GM18867 (cell line): ENCODE measurements around the gene GUCA1C.

Source experiments
- ATAC-seq: cut with Tn5 transposase; IDR thresholded peaks from one replicate; pipeline ENCODE4 v1.9.1; 2021; ENCODE audit warnings: mild to moderate bottlenecking, moderate library complexity; ENCODE audit not compliant: unreplicated experiment

The GUCA1C gene, protein sequence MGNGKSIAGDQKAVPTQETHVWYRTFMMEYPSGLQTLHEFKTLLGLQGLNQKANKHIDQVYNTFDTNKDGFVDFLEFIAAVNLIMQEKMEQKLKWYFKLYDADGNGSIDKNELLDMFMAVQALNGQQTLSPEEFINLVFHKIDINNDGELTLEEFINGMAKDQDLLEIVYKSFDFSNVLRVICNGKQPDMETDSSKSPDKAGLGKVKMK

DNA sequence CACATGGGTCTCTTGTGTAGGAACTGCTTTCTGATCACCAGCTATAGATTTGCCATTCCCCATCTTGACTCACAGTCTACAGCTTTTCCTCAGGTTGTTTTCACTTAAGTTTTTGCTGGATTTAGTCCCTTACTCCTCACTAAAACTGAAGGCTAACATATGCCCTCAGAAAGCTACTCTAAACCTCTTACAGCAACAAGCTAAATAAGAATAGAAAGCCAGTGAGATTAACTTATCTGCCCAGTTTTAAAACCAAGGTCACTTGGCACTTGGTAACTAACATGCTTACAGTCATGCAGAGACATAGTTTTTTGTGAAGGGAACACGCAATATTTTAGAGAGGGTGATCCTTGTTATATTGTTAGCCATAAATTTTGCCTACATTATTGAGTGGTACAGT lies at the start of gene GUCA1C:
TSS of gene GUCA1C (minus strand) at position 180 of the 400 bp plus-strand sequence. CDS start at position 63, 117 bp downstream.
- ATAC-seq: no peak

DNA sequence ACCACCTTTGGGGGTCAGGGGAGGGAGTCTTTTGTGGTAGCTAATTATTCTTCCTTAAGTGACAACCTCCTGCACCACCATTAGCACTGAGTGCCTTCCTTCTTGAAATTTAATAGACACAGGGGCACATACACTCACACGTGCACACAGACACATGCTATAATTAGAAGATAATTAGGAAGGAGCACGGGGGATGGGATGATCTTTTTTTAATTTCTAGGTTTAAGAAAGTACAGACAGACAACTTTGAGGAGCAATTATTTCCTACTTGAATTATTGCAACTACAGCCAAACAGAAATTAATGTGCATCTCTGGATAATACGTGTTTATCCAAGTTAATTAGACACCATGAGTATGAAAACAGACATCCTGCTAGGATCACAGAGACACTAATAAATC lies 44.8 kb upstream of the GUCA1C start:
- no peak for ATAC-seq

DNA sequence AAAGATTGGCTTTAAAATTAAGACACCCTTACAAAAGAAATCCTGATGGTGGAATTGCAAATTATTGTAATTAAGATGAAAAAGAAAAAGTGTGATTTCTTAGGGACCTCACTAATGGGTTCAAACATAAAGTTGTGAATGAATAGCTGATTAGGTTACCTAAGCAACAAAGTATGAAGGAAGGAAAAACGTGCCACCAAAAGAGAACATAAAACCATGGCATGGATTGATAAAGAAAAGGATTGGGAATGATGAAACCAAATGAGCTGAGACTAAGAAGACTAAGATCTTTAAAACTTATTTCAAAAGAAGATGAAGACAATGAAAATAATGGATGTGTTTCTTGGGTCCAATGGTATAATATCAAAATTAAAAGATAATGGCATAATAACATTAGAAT lies 32.2 kb upstream of the GUCA1C start:
- no peak for ATAC-seq

DNA sequence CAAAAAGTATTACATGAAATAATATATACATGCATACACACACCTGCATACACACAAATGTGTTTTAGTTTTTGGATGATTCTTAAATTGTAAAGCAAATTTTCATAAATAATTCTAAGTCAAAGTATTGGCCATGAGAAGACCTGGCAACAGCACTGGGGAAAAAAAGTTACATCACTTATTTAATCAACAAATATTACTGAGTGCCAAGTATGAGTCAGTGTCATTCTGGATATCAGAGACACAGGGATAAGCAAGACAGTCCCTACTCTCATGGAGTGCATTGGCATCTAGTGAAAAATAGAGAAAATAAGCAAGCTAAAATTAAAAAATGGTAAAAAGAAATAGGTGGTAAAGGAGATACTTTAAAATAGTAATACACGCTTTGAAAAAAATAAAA lies 29.4 kb upstream of the GUCA1C start:
- ATAC-seq: no peak

DNA sequence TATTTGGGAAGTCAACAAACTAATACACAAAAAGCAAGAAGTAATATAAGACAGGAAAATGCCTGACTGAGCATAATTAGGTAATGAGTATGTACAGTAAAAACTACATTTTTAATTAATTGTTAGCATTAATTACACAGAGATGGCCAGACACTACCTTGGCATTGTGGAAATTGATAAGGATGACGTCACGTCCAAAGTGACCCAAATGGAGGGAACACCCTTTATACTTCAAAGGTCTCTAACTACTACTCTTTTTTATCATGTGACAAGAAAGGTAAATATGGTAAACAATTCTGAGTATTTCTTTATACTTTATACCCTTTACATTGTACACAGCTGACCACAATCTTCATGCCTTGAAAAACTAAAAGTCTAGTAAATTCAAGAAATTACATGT lies 22.4 kb upstream of the GUCA1C start:
- no peak for ATAC-seq

DNA sequence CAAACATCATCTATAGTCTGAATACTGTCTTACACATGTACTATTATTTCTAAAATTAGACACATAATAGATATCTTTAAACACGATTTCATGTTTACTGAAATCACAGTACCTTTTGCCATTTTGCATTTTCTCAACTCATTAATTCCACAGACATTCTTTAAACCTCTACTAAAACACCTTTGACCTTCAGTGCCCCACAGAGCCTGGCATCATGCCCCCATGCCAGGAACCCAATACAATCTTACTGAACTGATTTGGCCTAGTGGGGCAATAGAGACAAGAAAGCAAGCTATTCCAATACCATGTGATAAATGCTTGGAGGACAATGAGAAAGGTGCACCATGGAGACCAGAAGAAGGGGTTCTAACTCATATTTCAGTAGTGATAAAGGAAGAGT lies 19.3 kb upstream of the GUCA1C start:
- ATAC-seq: no peak

DNA sequence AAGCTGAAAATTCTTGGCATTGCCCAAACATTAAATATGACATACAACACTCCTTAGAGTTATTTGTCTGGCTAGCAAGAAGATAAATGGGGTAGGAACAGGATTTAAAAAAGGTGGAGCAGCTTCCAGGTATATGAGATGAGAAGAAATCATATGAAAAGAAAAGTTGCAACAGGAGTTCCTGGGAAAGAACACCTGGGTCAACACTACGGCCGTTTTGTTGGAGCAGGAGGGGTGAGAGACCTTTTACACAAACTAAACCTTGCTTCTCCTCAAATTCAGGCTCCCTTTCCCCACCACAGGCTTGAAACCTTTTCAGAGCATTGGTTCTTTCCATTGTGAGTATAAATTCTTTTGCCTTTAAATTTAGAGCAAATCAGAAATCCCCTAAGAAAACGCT lies 18.8 kb upstream of the GUCA1C start:
- no peak for ATAC-seq

DNA sequence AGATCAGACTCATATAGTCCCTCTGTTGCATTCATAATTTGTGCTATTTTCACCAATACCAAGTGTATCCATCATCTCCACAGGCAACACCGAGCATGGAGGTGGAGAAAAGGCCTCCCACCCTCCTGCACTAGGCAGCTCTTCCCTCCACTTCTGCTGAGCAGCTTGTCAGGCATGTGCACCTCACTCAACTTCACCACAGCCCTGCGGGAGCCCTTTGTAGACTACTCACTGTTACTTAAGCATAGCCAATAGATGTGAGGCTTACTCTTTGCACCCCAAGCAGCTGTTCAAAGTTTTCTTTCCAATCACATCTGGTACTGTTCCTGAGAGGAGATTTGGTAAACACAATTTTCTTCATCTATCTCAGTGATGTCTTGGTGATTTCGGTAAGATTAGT lies 16.9 kb upstream of the GUCA1C start:
- ATAC-seq: no peak

DNA sequence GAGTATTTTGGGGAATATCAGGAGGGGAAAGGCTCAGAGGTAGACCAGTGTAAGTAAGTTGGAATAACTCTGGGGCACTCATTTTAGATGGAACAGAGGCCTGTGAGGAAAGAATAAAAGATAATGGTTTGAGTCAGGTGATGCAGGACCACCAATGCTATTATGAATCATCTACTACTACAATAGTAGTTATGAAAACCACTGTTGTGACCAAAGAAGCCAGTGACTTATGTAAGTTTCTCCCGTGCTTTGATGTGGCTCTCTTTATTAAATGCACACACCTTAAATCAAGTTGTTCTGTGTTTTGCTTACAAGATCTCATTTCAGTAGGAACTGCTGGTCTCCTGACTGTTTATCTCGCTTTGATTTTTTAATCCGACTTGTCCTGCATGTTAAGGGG lies 13.1 kb upstream of the GUCA1C start:
- no peak for ATAC-seq

DNA sequence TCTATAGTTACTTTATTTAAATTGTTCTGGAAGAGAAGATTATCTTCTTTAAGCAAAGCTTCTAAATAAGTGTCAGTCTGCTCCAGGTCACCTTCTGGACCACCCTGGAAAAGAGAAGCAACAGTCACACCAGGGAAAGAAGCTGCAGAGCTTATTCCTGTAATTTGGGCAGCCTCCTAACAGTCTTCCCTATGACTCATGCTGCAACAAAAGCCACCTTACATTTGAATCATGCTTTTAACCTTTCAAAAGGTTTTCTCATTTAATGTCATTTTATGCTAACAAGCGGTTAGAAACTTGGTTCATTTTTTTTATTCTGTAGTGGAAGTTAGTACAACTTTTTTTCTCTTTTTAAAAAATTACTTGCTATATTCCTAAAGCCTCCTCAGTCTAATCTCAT lies 5.3 kb upstream of the GUCA1C start:
- ATAC-seq: no peak

DNA sequence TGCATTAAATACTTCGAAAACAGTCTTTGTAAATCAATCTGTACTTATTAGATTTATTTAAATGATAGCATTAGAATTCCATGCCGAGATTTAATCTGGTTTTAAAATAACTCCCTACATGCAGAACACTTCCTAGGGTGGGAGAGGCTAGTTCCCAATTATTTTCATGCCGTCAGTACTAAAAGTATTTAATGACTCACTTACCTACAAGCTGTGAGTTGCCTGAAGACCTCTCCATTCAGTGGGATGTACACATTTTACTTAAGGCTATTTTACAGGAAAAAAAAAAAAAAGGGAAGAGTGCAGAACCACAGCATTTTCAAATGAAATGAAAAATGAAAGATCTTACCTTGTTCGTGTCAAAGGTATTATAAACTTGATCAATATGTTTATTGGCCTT lies 469 bp downstream of the GUCA1C start:
- no peak for ATAC-seq

DNA sequence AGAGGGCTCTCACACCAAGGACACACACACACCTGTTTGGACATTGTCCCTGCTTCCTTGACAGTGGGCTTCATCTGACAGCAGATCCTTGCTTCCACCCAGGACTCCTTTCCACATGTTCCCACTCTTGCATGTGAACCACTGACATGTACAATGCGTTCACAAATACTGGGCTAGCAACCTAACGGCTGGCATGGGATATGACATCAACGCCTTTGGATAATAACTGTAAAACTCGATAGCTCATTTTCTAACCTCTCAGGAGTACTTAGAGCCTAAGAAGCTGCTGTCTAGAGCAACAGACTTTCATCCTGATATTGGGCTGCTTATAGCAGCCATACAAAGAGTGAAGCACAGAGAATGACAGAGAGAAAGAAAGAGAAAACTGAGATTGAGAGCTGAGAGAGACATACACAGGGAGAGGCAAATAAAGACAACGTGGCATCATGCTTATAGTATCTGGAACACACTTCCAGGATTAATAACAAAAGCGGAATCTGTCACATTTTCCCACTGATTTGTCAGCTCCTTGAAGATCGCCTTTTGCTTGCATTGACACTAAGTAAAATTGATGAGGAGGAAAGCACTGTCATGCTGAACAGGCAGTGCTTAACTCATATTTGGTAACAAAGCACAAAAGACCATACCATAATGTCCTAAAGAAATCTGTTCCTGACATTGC lies 1.7 kb downstream of the GUCA1C start:
- ATAC-seq: no peak

DNA sequence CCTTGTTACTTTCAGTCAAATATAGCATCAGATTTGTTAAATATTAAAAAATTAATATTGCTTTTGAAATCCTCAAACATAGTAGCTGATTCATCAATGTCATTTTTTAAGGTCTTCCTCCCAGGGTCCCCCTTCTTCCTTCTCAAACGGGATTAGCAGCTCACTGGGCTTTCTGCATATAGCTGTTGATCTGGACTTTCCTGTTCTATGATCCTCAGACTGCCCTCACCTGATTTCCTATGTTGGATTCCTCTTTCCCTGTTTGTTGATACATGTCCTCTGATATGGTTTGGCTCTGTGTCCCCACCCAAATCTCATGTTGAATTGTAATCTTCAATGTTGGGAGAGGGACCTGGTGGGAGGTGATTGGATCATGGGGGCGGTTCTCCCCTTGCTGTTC lies 5.8 kb downstream of the GUCA1C start:
- ATAC-seq: no peak

DNA sequence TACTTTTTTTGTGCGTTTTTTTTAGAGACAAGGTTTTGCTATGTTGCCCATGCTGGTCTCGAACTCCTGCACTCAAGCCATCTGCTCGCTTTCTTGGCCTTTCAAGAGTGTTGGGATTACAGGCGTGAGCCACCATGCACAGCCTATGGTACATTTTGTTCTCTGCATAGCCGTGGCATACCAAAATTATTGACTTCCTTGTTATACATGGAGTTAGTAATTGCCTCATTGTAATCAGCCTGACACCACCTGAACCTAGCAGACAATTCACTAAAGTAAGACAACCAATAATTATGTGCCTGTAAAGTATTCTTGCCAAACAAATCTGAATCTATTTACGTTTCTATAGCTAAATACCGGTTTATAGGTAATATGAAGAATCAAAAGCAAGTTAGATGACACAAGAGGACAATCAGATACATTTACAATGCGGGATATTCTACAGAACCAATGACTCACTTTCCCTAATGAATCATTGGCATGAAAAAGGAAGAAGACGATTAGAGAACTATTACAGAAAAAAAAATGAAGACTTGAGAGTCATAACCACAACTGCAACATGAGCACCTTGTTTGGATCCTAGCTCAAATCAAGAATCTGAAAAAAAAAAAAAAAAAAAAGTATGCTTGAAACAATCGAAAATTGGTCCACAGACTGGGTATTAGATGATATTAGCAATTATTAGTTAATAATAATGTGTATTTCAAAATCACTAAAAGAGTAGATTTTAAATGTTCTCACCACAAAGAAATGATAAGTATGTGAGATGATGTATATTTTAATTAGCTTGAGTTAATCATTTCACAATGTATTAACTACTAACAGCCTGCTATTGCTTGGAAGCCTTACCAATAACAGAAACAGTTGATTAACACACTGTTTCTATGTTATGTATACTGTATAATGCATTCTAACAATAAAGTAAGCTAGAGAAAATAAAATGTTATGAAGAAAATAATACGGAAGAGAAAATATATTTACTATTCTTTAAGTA lies 7.1 kb downstream of the GUCA1C start:
- ATAC-seq: no peak

DNA sequence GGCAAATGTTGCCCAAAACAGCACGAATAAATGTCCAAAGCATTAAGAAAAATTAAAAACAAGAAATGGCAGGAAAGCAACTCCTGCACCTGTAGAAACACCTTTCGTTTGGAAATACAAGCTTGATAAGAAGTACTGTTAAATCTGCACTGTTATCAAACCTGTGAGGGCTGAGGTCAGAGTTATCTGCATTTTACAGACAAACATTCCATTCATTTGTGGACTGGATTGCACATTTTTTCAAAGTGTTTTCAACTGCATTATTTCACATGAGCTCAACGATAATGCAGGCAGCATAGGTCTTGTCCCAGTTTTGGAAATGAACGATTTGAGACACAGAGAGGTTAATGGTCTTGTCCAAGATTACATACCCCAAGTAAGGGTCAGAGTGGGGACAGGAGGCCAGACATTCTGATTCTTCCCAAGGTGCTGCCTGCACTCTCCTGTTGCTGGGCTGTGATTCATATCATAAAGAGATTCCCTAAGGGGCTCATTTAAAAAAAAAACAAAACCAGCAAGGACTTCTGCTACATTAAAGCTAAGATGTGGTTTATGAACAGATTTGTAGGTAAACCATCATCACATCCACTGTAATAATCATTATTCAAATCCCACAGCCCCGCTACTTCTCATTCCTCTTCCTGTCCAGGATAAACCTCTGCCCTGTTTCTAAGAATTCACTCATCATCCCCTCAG lies 13.0 kb downstream of the GUCA1C start:
- ATAC-seq: no peak

DNA sequence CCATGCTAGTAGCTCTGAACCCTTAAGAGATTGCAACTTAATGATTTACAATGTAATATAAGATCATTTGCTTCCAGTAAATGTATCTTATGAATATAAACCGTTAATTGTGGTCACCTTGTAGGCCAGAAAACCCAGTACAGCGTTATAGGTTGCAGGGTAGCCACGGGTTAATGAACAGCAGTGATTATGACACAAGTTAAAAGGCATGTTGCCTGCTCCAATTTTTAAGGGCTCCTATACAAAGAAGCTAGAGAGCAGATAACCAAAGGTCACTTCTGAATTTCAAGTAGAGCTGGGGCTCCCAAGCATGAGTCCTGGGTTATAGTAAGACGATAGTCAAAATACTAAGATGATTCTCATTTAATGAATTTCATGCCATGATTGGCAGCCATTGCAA lies 13.5 kb downstream of the GUCA1C start:
- no peak for ATAC-seq

DNA sequence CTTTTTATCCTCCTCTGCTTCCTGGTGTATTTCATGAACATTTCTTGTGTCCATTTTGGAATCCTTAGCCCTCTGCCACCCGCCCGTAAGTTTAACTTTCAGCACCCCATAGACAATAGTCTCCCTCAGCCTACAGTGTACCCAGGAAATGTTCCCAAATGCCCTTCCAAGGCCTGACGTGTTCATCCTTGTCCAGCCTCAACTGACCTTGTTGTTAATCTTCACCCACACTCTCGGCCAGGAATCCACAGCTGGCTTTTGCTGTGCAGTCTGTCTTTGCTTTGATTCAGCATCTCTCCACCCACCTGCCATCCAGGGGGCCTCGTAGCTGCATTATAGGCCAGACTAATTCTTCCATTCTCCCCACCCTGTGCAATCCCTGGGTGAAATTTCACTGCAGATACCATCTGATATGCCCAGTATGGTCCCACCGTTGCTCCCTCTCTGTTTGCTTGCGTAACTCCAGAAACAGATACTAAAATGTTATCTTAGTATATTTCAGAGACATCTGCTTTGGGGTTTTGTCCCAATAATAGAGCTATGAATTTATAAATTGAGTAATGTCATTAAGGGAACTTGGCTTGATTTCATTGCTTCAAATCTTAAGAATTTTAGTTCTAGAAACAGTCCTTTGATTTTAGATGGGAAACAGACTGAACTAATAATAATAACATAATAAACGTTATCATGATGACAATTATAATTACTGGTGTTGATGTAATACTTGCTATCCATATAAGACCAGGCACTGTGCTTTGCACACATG lies 16.6 kb downstream of the GUCA1C start:
- ATAC-seq: no peak

DNA sequence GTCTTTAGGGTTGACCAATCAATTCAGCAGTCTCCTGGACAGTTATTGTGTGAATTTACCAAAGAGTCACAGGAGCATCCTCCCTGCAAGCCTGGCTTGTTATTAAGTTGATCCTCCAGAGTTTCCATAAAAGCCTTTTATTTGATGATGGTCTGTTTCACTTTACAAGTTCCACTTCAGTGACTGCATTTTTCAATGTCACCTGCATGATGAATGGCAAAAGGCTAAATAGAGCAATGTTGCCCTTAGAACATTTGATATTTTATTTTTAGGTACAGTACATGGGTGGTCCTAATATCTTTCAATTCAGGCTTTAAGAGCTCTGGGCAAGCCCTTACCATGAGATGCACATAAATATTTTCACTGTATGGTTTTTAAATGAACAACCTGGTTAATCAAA lies 22.6 kb downstream of the GUCA1C start:
- no peak for ATAC-seq

DNA sequence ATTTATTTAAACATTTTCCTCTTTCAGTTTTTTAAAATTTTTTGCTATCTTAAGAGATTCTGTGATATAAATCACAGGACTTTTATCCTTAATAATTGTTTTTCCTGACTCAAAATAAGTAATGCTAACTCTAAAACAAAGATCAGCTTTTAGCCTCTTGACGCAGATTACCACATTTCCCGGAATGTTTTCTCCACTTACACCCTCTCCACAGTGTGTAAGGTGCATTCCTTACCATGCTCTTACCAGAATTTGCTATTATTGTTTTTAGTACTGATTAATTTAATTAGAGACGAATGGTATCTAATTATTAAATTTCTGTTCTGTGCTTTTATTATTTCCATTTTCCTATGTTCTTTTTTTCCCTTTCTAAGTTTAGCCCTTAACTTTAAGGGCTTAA lies 34.8 kb downstream of the GUCA1C start:
- no peak for ATAC-seq
